Epidermal melanocyte (primary cell): Measurements from ENCODE around the gene CERCAM.
A peak's percentile ranks its signal among the peaks of the same experiment; 100 is the strongest.

ENCODE experiments used
- DNase-seq: peaks from one replicate; pipeline ENCODE4 v3.0.0; 2011; ENCODE audit warnings: low spot score; ENCODE audit not compliant: insufficient read length

CERCAM gene

GRCh38 chr9:128420651-128421481 is at the start of gene CERCAM:
Gene CERCAM (plus strand): TSS chr9:128420857. CDS start chr9:128420878, 21 bp downstream.
- peak; percentile 42 for DNase-seq

- no peak for DNase-seq
Measured at GRCh38 chr9:128371630-128372117, 49.0 kb upstream of the CERCAM start.

GRCh38 chr9:128372188-128372641 is 48.4 kb upstream of the CERCAM start:
- peak; percentile 75 for DNase-seq

GRCh38 chr9:128372784-128373183 is 47.9 kb upstream of the CERCAM start:
- DNase-seq: no peak

- DNase-seq: no peak
Measured at GRCh38 chr9:128374221-128374675, 46.4 kb upstream of the CERCAM start.

GRCh38 chr9:128375865-128376264 is 44.8 kb upstream of the CERCAM start:
- DNase-seq: no peak

GRCh38 chr9:128382261-128382660 is 38.4 kb upstream of the CERCAM start:
- DNase-seq: no peak

GRCh38 chr9:128383007-128383753 is 37.5 kb upstream of the CERCAM start:
- no peak for DNase-seq

- DNase-seq: no peak
Measured at GRCh38 chr9:128383791-128384190, 36.9 kb upstream of the CERCAM start.

- DNase-seq: no peak
Measured at GRCh38 chr9:128384801-128385495, 35.7 kb upstream of the CERCAM start.

- no peak for DNase-seq
Measured at GRCh38 chr9:128385496-128386460, 34.9 kb upstream of the CERCAM start.

- no peak for DNase-seq
Measured at GRCh38 chr9:128388150-128388549, 32.5 kb upstream of the CERCAM start.

- peak; percentile 13 for DNase-seq
Measured at GRCh38 chr9:128389395-128390149, 31.1 kb upstream of the CERCAM start.

- no peak for DNase-seq
Measured at GRCh38 chr9:128390150-128390812, 30.4 kb upstream of the CERCAM start.

- no peak for DNase-seq
Measured at GRCh38 chr9:128390813-128391711, 29.6 kb upstream of the CERCAM start.

GRCh38 chr9:128391956-128392301 is 28.7 kb upstream of the CERCAM start:
- no peak for DNase-seq

GRCh38 chr9:128392302-128393144 is 28.1 kb upstream of the CERCAM start:
- DNase-seq: no peak
